ENCODE data around the gene FBXO36. TPM values are rescaled to one million over a fixed set of nuclear protein-coding genes. Genes with fewer than 3 reads are reported as not detected.

Gene FBXO36
- total RNA-seq, 1 experiment from 2014 or later: 3.1 TPM

GRCh38 chr2:229970406-229970805 is 48.1 kb downstream of the FBXO36 start:
- Histone ChIP-seq H3K27ac (ENCODE audit: low read depth, low read length, poor library complexity, severe bottlenecking) (no peak overlapping the region), H3K27me3 (replicated peaks; ENCODE audit: insufficient read depth, low read depth, low read length, poor library complexity) (no peaks in the 10 kb centered on the region), H3K36me3 (ENCODE audit: insufficient read depth, low read length, poor library complexity, severe bottlenecking) (no peaks in the 10 kb centered on the region), H3K4me1 (ENCODE audit: insufficient read depth, low read length, poor library complexity, severe bottlenecking) (no peaks in the 10 kb centered on the region), H3K4me3 (ENCODE audit: low read depth, low read length, poor library complexity, severe bottlenecking) (no peak overlapping the region), H3K9me3 (ENCODE audit: low read depth, low read length, poor library complexity, severe bottlenecking) (no peaks in the 10 kb centered on the region)
- intact Hi-C loops (cut with micrococcal nuclease; ENCODE audit: unreplicated experiment): no loop called here
- CTCF ChIA-PET: no interaction called here
- TF ChIP-seq EZH2 (IDR thresholded peaks at IDR 0.05; ENCODE audit: borderline replicate concordance, low read depth, low read length, poor library complexity, severe bottlenecking) (no peak), CTCF (conservative IDR thresholded peaks at IDR 0.05; ENCODE audit: low read depth, low read length) (no peak)
- BruUV-seq (replicated peaks): no TSS peak
- POLR2A ChIA-PET (ENCODE audit: low non-redundant PET): interaction anchor here (0.6 kb wide), 1 partner anchor 247 kb away, joined by 6 read pairs; no protein-coding TSS in a partner anchor
- no peak for DNase-seq (ENCODE audit: low spot score)

GRCh38 chr2:229971298-229971790 is 49.0 kb downstream of the FBXO36 start:
- CTCF ChIA-PET: no interaction called here
- H3K36me3 ChIP-seq (ENCODE audit: insufficient read depth, low read length, poor library complexity, severe bottlenecking): no peaks in the 10 kb centered on the region
- no peaks in the 10 kb centered on the region for H3K9me3 ChIP-seq (ENCODE audit: low read depth, low read length, poor library complexity, severe bottlenecking)
- no TSS peak for BruUV-seq (replicated peaks)
- no peaks in the 10 kb centered on the region for H3K4me1 ChIP-seq (ENCODE audit: insufficient read depth, low read length, poor library complexity, severe bottlenecking)
- no peak overlapping the region for H3K4me3 ChIP-seq (ENCODE audit: low read depth, low read length, poor library complexity, severe bottlenecking)
- POLR2A ChIA-PET (ENCODE audit: low non-redundant PET): no interaction called here
- H3K27me3 ChIP-seq (replicated peaks; ENCODE audit: insufficient read depth, low read depth, low read length, poor library complexity): no peaks in the 10 kb centered on the region
- no peak for DNase-seq (ENCODE audit: low spot score)
- TF ChIP-seq CTCF (conservative IDR thresholded peaks at IDR 0.05; ENCODE audit: low read depth, low read length) (no peak), EZH2 (IDR thresholded peaks at IDR 0.05; ENCODE audit: borderline replicate concordance, low read depth, low read length, poor library complexity, severe bottlenecking) (no peak)
- no peak overlapping the region for H3K27ac ChIP-seq (ENCODE audit: low read depth, low read length, poor library complexity, severe bottlenecking)
- intact Hi-C loops (cut with micrococcal nuclease; ENCODE audit: unreplicated experiment): no loop called here

GRCh38 chr2:229974266-229974665 is 52.0 kb downstream of the FBXO36 start:
- peak; percentile 7 for DNase-seq (ENCODE audit: low spot score)
- TF ChIP-seq EZH2 (IDR thresholded peaks at IDR 0.05; ENCODE audit: borderline replicate concordance, low read depth, low read length, poor library complexity, severe bottlenecking): no peak
- TF ChIP-seq CTCF (conservative IDR thresholded peaks at IDR 0.05; ENCODE audit: low read depth, low read length): 0 out of 2 replicates have a peak, but pooled peaks have one; percentile 16
- H3K27me3 ChIP-seq (replicated peaks; ENCODE audit: insufficient read depth, low read depth, low read length, poor library complexity): no peaks in the 10 kb centered on the region
- H3K9me3 ChIP-seq (ENCODE audit: low read depth, low read length, poor library complexity, severe bottlenecking): no peaks in the 10 kb centered on the region
- ChIA-PET CTCF (no interaction called here), POLR2A (ENCODE audit: low non-redundant PET) (no interaction called here)
- intact Hi-C loops (cut with micrococcal nuclease; ENCODE audit: unreplicated experiment): no loop called here
- no peaks in the 10 kb centered on the region for H3K4me1 ChIP-seq (ENCODE audit: insufficient read depth, low read length, poor library complexity, severe bottlenecking)
- H3K27ac ChIP-seq (ENCODE audit: low read depth, low read length, poor library complexity, severe bottlenecking): no peak overlapping the region
- no peaks in the 10 kb centered on the region for H3K36me3 ChIP-seq (ENCODE audit: insufficient read depth, low read length, poor library complexity, severe bottlenecking)
- no TSS peak for BruUV-seq (replicated peaks)
- H3K4me3 ChIP-seq (ENCODE audit: low read depth, low read length, poor library complexity, severe bottlenecking): no peak overlapping the region

Data from A673 (cell line).